NCI-H146 (cell line): ENCODE measurements around the gene UBE2R2.
"Not testable (repeated sequence)": the region's sequence is repeated elsewhere in the genome, so short reads cannot be mapped to it uniquely, and the experiment has no call there.

ENCODE experiments used
- DNase-seq: peaks from one replicate; lab custom pipeline; 2025; lab: John Stamatoyannopoulos, UW

Gene UBE2R2, protein sequence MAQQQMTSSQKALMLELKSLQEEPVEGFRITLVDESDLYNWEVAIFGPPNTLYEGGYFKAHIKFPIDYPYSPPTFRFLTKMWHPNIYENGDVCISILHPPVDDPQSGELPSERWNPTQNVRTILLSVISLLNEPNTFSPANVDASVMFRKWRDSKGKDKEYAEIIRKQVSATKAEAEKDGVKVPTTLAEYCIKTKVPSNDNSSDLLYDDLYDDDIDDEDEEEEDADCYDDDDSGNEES

DNA sequence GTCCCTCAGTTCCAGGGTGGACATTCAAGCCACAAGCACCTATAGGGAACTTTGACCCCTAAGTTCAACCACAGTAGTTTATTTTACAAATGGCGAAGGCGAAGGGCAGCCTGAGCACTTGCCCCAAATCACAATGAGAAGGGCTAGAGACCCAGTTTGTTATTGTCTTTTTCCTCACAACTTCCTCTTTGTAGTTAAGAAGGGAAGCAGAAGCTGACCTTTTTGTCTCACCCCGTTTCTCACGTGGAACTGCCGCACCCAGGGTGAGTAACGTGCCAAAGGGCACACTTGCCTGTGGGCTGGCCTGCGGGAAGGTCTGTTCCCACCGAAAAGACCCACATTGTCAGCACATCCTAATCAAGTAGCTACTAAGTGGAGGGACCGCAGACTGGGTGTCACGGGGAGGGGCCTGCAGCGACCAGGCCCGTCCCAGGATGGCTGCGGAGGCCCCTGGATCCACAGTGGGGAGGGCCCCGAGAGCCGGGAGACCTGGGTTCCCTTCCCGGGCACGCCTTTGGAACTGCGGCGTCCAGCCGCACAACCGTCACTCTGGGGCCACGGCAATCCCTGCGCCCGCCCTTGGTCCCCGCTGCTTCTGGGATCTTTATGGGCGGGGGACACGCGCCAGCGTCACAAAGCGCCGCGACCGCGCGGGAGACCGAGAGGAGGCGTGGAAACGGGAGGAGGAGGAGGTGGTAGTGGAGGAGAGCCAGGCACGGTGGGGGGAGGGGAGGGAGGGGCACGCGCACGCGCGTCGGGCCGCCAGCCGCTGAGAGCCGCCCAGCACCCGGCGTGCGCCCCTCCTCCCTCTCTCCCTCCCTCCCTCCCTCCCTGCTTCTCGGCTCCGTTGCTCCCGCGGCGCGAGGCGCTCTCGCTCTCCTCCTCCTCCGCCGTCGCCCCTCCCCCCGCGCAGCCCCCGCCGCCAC is at the start of gene UBE2R2:
TSS of gene UBE2R2 (plus strand) at position 834 of the 926 bp plus-strand sequence. CDS start 598 bp downstream, outside the sequence.
- peak; percentile 98 for DNase-seq

DNA sequence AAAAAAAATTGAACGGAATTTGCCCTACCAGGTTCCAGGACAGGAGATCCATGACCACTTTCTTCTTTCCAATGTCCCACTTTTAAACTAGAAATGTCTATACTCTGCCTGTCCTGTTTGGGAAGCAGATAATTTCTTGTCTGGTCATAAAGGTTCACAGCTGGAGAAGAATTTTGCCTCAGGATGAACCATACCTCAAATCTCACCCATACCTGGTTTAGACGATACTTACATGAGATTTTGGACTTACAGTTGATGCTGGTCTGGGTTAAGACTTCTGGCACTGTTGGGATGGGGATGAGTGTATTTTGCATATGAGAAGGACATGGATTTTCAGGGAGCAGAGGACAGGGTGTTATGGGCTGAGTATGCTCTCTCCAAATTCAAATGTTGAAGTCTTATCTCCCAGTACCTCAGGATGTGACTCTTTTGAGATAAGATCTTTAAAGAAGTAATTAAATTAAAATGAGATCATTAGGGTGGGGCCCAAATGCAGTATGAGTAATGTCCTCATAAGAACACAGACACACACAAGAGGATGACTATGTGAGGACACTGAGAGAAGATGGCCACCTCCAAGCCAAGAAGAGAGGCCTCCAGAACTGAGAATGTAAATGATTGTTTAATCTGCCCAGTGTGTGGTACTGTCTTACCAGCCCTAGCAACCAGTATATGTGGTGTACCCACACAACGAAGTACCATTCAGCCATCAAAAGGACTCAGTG is 46.6 kb upstream of the UBE2R2 start:
- not testable (repeated sequence) for DNase-seq

- not testable (repeated sequence) for DNase-seq
Measured at GRCh38 chr9:33773135-33773534, 43.8 kb upstream of the UBE2R2 start.

DNA sequence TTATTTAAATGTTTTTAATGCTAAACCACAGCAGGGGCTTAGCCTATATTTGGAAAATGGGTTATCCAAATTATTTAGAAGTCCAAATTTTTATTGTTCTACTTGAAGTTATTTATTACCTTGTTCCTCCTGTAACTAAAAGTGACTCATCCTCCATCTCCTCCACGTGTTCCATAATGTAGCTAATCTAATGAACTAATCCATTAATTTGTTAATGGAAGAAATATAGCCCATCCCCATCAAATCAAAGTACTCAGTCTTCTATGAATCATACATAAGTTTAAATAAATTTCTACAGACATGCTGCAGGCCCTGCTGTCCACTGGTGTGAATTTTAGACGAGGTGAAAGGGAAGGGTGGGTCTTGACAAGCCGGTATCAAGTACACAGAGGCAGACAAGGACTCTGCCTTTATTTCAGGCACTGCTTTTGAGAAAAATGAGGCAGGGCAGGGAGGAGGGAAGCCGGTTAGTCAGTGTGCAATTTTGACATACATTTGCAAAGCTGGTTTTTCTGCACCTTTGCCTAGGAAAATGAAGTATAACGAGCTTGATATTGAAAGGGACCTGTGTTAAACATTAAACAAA is 42.8 kb upstream of the UBE2R2 start:
- not testable (repeated sequence) for DNase-seq

DNA sequence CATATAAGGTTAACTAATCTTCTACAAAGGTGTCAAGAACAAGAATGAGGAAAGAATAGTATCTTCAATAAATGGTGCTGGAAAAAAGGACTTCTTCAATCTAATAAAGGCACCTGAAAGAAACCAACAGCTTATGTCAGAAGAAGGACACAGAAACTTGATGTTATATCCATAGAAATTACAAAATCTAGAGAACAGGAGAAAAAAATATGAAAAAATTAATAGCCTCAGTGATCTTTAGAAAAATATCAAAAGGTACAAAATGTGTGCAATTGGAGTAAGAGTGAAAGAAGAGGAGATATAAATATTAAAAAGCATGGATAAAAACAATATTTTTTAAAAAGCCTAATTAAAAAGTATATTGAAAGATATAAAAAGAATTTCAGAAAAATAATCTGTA is 40.4 kb upstream of the UBE2R2 start:
- DNase-seq: no peak

- peak; percentile 77 for DNase-seq
Measured at GRCh38 chr9:33778700-33779351, 38.1 kb upstream of the UBE2R2 start.

- DNase-seq: no peak
Measured at GRCh38 chr9:33780276-33780675, 36.7 kb upstream of the UBE2R2 start.

- DNase-seq: no peak
Measured at GRCh38 chr9:33781736-33782135, 35.2 kb upstream of the UBE2R2 start.

DNA sequence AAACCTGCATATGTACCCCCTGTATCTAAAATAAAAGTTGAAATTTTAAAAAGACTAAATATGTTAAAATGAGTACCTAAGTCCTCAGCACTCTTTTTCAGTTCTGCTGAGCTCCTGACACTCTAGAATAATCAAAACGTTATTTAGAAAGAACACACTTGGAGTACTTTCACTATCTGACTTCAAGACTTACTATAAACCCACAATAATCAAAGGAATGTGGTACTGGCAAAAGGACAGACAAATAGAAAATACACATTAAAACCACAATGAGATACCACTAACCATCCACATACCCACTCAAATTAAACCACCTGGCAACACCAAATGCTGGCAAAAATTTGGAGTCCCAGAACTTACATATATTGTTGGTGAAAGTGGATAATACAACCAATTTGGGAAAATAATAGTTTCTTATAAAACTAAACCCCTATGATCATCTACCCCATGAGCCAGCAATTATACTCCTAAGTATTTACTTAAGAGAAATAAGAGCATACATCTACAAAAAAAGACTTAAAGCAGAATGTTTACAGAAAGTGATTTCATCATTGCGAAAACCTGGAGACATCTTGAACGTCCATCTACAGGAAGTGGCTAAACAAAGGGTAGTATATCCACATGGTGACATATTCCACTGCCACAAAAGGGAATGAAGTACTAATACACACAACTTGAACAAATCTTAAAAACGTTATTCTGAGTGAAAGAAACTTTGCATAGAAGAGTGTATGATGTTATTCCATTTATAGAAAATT is 34.4 kb upstream of the UBE2R2 start:
- DNase-seq: no peak

DNA sequence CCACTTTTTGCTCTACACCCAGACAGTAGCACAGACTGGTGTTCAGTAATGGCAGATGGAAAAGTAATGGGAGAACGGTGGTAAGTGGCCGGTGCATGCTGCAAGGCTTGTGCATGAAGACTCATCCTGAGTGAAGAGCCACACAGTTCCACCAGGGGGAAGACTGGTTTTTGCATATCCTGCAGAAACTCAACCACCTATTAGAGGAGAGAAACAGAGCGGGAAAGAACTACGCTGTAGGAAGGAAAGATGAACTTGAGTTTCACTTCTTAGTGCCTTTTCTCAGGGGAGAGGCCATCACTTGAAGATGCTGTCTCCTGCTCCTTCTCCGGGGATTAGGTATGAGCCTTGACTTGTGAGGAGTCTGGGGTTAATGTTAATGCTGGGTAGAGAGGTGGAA is 31.0 kb upstream of the UBE2R2 start:
- peak; percentile 37 for DNase-seq

DNA sequence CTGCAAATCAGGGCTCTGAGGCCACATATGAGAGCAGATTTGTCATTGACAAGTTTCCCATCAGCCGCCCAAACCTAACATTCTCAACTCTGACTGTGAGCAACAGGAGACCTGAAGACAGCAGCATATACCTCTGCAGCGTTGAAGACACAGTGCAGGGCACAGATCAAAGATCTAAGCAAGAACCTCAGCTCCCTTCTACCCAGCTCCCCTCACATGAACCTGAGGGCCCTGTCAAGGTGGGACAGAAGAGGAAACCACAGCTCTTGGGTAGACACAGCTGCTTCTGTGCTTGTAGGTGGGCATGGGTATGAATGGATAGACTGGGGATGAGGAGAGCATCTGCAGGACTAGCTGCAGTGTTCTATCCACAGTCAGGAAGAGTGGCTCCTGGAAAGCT is 30.3 kb upstream of the UBE2R2 start:
- no peak for DNase-seq

DNA sequence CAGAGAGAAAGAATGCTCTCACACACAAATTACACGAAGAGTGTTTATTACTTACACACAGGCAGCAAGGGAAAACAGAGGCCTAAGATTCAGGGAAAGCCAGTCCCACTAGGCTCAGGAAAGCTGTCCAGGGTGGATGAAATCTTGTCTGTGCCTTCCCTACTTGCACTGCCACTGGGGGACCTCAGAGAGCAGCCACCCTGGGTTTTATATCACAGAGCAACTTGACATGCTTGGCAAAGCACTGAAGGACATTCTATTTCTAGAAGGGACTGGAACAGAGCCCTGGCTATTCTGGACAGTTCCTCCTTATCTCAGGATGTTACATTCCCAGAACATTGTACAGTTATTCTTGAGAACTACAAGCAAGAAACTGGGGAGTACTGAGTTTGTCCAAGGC is 29.1 kb upstream of the UBE2R2 start:
- no peak for DNase-seq

DNA sequence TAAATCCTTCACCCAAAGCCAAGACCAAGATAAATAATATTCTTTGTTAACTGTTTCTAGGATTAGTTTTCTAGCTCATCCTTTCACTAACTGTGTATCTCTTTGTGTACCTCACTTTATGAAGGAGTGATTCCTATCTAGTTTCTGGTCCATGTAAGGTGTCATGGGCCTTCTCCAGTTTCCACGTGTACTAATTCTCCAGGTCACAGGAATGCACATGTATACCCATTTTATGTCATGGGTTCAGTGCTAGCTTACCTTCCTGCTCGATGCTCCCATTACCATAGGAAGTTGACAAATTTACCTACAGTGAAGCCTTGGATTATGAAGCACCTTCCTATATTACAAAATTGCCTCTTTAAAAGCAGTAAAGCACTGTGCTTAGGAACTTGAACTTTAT is 27.5 kb upstream of the UBE2R2 start:
- DNase-seq: not testable (repeated sequence)

DNA sequence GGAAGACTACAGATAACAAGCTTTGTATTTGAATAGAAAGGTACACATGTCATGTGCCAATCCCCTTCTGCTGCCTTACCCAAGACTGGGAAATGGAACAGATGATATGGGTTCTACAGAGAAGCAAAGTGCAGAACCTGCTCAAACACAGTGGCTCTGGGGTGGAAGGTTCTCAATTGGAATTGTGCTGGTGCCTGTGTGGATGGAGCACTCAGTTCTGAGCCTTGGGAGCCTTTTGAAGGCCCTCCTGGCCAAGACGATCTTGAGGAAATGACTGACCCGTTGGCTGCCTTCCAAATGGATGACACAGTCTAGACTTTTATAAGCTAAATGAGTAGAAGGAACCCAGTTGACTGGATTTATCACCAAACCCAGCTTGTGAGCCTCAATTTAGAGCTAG is 25.8 kb upstream of the UBE2R2 start:
- DNase-seq: no peak

DNA sequence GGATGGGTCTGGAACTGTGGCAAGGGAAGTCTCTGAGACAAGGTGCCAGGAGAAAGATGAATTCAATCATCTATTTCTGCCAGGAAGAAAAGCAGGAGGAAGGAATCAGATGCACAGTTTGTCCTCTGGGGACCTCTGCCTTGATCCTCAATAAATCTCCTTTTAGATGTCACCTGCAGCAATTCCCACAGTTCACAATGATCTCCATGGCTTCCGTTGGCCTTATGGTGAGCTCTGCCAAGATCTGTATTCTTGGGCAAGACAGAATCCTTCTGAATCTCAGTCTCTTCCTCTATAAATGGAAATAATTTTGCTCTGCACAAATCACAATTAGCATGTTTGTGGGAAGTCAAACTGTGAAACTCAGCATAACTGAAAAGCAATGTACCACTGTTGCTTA is 23.5 kb upstream of the UBE2R2 start:
- DNase-seq: not testable (repeated sequence)

DNA sequence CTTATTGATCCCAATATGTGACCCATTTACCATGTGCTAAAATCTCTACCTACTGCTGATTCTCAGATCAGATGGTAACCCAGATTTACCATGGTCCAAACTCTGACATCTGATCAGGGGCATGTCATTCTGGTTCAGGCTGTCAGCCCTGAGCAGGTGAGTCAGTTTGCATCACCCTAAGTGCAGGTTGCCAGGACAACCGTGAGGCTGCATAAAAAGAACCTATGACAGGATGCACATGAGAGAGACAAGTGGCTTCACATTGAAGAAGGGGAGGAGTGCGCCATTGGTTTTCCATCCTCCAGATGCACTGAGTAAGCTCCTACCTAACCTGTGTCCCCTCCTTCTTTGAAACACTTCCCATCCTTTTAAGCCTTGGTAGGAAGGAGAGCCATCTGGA is 22.4 kb upstream of the UBE2R2 start:
- DNase-seq: peak; percentile 64

- DNase-seq: no peak
Measured at GRCh38 chr9:33795281-33795680, 21.7 kb upstream of the UBE2R2 start, which contains the start of gene PRSS3. Gene PRSS3, plus strand, starts transcription at chr9:33795561. Its CDS starts 13 bp downstream, at chr9:33795574.

- DNase-seq: no peak
Measured at GRCh38 chr9:33795819-33796218, 21.1 kb upstream of the UBE2R2 start.

DNA sequence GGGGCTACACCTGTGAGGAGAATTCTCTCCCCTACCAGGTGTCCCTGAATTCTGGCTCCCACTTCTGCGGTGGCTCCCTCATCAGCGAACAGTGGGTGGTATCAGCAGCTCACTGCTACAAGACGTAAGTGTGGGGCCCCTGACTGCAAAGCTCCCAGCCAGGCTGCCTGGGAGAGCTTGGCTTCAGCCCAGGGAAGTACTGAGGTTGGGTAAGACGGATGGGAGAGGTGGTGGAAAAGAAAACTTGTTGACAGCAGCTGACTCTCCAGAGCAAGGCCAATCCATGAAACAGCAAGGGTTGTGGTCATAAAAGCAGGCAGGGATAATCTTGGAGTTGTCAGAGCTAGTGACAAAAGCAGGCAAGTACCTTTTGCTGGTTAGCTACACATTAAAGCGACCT is 20.3 kb upstream of the UBE2R2 start:
- DNase-seq: not testable (repeated sequence)

- DNase-seq: no peak
Measured at GRCh38 chr9:33797837-33798236, 19.1 kb upstream of the UBE2R2 start.

DNA sequence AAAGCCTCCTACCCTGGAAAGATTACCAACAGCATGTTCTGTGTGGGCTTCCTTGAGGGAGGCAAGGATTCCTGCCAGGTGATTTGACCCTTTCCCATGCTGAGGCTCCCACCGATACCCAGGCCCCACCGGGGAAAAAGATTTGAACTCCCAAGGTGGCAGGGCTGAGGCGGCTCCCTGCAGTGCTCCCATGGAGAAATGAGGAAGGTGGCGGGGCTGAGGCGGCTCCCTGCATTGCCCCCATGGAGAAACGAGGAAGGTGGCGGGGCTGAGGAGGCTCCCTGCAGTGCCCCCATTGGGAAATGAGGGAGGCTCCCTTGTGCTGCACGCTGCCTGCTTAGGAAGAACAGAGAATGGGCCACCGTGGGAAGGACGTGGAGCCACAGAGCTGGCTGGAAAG is 18.4 kb upstream of the UBE2R2 start:
- no peak for DNase-seq
